ENCODE results near the gene PROS1. TPM values are rescaled to one million over a fixed set of nuclear protein-coding genes. Genes with fewer than 3 reads are reported as not detected.
"Not testable (repeated sequence)": the region's sequence is repeated elsewhere in the genome, so short reads cannot be mapped to it uniquely, and the experiment has no call there.

PROS1 gene
- total and polyA plus RNA-seq, 9 of the 15 experiments (the other 6 are each of a cell fraction or from before 2014, with no cell fraction given), result 5.5 to 50.5 (median 22.7) TPM

DNA sequence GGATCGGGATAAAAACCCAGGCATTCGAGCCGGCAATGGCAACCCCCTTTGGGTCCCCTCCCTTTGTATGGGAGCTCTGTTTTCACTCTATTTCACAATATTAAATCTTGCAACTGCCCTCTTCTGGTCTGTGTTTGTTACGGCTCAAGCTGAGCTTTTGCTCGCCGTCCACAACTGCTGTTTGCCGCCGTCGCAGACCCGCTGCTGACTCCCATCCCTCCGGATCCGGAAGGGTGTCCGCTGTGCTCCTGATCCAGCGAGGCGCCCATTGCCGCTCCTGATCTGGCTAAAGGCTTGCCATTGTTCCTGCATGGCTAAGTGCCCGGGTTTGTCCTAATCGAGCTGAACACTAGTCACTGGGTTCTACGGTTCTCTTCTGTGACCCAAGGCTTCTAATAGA is 8.6 kb downstream of the PROS1 start:
- CTCF ChIA-PET (ENCODE audit: low intra/inter-chr PET ratio); DNase-seq (ENCODE audit: extremely low read depth in 1 of 4, low spot score in 3 of 4); intact Hi-C loops (cut with micrococcal nuclease); H3K4me2 ChIP-seq (ENCODE audit: insufficient read depth, low read length); H3K27ac ChIP-seq (ENCODE audit: extremely low read depth, low read depth, low read length); H3K27me3 ChIP-seq (ENCODE audit: control insufficient read depth in 2 of 2, insufficient read depth in 2 of 2, low read length in 2 of 2); H3K4me3 ChIP-seq; H3K4me1 ChIP-seq (replicated peaks in 1 of 2; ENCODE audit: control insufficient read depth in 2 of 2, insufficient read depth in 2 of 2, low read length in 2 of 2); H2AFZ ChIP-seq (ENCODE audit: low read depth, low read length); in situ Hi-C loops (cut with MboI); H3K9me3 ChIP-seq (replicated peaks; ENCODE audit: control insufficient read depth, insufficient read depth, low read depth, low read length); H3K9me1 ChIP-seq (ENCODE audit: control insufficient read depth, insufficient read depth, low read length); ATAC-seq; BruUV-seq (replicated peaks); H4K20me1 ChIP-seq (replicated peaks; ENCODE audit: control insufficient read depth, insufficient read depth, low read length); H3K79me2 ChIP-seq (ENCODE audit: control insufficient read depth, insufficient read depth, low read length); FAIRE-seq; H3K9ac ChIP-seq (ENCODE audit: insufficient read depth in 1 of 2, low read depth in 2 of 2, low read length in 2 of 2): not testable (repeated sequence)
- WGBS (ENCODE audit: insufficient coverage, low coverage, missing lambda C conversion rate), result 96% methylated on average over 5 of the region's 19 CpGs
- H3K36me3 ChIP-seq (ENCODE audit: control insufficient read depth, insufficient read depth, low read length), result peaks cover 19% of the 10 kb centered on the region; the same call in 1 of the 3 replicates
- POLR2A ChIA-PET, result interaction anchor here (1.6 kb wide), 1 partner anchor 8 kb away, joined by 10 read pairs; the partner anchor contains the start of gene PROS1

DNA sequence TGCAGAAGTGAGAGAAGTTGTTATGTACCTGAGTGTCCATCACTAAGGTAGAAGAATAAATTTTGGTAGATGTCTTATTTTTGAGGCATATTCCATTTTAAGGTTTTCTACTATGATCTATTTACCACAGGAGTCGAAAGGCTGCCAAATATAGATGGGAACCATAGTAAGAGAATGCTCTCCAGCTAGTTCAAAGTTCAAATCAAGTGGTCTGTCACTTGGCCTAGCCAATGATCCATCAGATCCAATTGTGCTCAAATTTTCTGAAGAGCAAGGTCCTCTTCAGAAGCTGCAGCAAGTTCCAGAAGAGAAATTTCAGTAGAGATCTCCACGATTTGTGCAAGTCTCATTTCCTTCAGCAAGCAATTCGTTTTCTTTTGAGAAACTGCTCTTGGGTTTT is 10.9 kb downstream of the PROS1 start:
- Histone ChIP-seq H3K79me2 (ENCODE audit: control insufficient read depth, insufficient read depth, low read length) (no peaks in the 10 kb centered on the region; the same call in 2 of the 3 replicates), H4K20me1 (replicated peaks; ENCODE audit: control insufficient read depth, insufficient read depth, low read length) (no peaks in the 10 kb centered on the region), H3K9ac (ENCODE audit: insufficient read depth in 1 of 2, low read depth in 2 of 2, low read length in 2 of 2) (no peak overlapping the region), H3K36me3 (ENCODE audit: control insufficient read depth, insufficient read depth, low read length) (peaks cover 14% of the 10 kb centered on the region; the same call in 1 of the 3 replicates), H3K4me3 (no peak overlapping the region), H3K4me2 (ENCODE audit: insufficient read depth, low read length) (no peak overlapping the region), H3K9me3 (replicated peaks; ENCODE audit: control insufficient read depth, insufficient read depth, low read depth, low read length) (no peaks in the 10 kb centered on the region), H2AFZ (ENCODE audit: low read depth, low read length) (no peak overlapping the region), H3K9me1 (ENCODE audit: control insufficient read depth, insufficient read depth, low read length) (no peaks in the 10 kb centered on the region), H3K4me1 (replicated peaks in 1 of 2; ENCODE audit: control insufficient read depth in 2 of 2, insufficient read depth in 2 of 2, low read length in 2 of 2) (no peaks in the 10 kb centered on the region), H3K27me3 (ENCODE audit: control insufficient read depth in 2 of 2, insufficient read depth in 2 of 2, low read length in 2 of 2) (no peaks in the 10 kb centered on the region), H3K27ac (ENCODE audit: extremely low read depth, low read depth, low read length) (no peak overlapping the region)
- WGBS (ENCODE audit: insufficient coverage, low coverage, missing lambda C conversion rate), result 33% methylated on average over 3 of the region's 3 CpGs
- DNase-seq (ENCODE audit: extremely low read depth in 1 of 4, low spot score in 3 of 4) (no peak), FAIRE-seq (no peak), ATAC-seq (no peak)
- TF ChIP-seq ZNF197 (CRISPR knock-in tag; IDR thresholded peaks at IDR 0.05; ENCODE audit: low read depth) (no peak), ZNF239 (CRISPR knock-in tag; IDR thresholded peaks at IDR 0.05) (no peak), ZNF740 (CRISPR knock-in tag; IDR thresholded peaks at IDR 0.05) (no peak), ZNF740 (tag; IDR thresholded peaks at IDR 0.05) (no peak), RBM34 (IDR thresholded peaks at IDR 0.05; ENCODE audit: borderline replicate concordance, insufficient read depth, low read length) (no peak), SMAD1 (IDR thresholded peaks at IDR 0.05; ENCODE audit: low read depth, low read length, partially characterized antibody) (no peak)
- intact Hi-C loops (cut with micrococcal nuclease) (no loop called here), in situ Hi-C loops (cut with MboI) (no loop called here)
- ChIA-PET CTCF (ENCODE audit: low intra/inter-chr PET ratio) (no interaction called here), POLR2A (no interaction called here)
- no TSS peak for BruUV-seq (replicated peaks)

All from K562 (cell line).